UCSD-AML1 (cell line): Measurements from ENCODE around the gene FBLIM1.
A peak's percentile ranks its signal among the peaks of the same experiment; 100 is the strongest.

Source experiments
- DNase-seq: peaks from one replicate; lab custom pipeline; 2025; ENCODE audit not compliant: unreplicated experiment; lab: John Stamatoyannopoulos, UW

FBLIM1 gene

DNA sequence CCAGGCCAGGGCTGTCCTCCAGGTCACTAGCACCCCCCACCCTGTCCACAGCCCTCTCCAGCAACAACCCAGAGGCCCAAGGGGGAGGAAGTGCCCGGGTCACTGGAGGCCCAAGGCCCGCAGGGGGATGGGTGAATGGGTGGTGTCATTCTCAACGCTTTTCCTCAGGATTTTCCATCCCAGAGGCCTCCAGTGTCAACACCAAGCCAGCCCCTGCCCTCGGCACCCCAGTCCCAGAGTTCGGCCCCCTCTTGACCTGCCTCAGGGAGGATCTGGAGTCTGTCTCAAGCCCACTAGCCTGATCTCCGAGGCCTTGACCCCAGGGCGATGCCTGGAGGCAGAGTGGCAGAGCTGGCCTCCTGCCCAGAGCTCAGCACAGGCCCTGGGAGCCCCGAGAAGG lies 11.2 kb upstream of the FBLIM1 start:
- DNase-seq: no peak

DNA sequence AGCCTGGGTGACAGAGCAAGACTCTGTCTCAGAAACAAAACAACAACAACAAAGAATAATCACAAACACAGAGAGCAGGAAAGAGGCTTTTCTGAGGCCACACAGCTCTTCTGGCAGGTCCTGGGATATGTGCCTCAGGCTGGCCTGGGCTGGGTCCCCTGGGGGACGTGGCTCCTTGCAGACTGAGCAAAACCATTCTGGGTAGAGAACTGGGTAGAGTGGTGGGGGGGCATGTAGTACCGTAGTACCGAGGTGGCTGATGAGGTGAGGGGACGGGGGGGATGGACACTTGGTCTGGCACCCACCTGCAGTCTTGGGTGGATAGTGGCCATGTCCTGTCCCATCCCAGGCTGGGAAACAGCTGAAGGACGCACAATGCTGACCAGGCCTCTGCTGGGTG lies 10.3 kb upstream of the FBLIM1 start:
- DNase-seq: no peak

- no peak for DNase-seq
Measured at GRCh38 chr1:15748690-15749398, 9.8 kb upstream of the FBLIM1 start.

GRCh38 chr1:15749399-15750291 lies 8.9 kb upstream of the FBLIM1 start:
- no peak for DNase-seq

DNA sequence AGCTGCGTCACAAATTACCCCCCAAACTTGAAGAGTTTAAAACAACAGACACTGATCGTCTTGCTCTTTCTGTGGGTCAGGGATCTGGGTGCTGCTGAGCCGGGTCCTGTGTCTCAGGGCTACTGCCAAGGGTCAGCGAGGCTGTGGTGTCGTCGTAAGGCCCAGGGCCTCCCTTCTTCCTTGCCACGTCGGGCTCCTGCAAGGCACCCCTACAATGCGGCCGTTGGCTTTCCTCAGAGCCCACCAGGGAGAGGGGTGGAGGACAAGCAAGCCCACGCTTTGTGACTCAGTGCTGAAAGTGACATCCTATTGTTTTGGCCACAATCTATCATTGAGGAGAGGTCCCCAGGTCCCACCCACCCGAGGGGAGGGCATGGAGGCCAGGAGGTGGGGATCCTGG lies 7.7 kb upstream of the FBLIM1 start:
- DNase-seq: no peak

DNA sequence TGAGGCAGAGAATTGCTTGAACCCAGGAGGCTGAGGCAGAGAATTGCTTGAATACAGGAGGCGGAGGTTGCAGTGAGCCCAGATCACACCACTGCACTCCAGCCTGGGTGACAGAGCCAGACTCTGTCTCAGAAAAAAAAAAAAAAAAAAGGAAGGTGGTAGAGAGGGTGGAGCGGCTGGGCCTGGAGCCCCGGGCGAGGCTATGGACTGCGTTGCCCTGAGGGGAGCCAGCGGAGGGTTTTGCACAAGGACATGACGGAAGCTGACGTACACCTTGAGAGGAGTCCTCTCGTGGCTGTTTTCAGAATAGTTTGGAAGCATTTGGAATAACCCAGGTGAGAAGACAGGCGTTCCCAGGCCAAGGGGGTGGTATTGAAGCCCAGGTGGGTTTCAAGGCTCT lies 6.9 kb upstream of the FBLIM1 start:
- no peak for DNase-seq

GRCh38 chr1:15753776-15754175 lies 4.8 kb upstream of the FBLIM1 start:
- DNase-seq: no peak

GRCh38 chr1:15755021-15755645 lies 3.5 kb upstream of the FBLIM1 start:
- DNase-seq: no peak

DNA sequence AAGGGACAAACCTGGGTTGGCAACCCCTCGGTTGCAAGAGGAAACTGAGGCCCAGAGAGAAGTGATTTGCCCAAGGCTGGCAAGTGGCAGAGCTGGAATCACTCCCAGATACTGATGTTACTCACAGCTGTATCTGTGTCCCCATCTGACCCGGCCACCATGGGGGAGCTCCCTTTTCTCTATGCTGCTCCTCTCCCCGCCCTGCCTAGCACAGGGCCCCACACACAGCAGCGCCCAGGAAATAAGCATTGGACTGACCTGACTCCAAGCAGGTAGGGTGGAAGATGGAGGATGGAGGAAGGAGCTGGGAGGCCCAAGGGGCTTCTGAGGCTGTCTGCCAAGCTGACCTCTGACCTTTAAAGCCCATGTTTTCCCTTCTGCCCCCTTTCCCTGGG lies 3.0 kb upstream of the FBLIM1 start:
- no peak for DNase-seq

DNA sequence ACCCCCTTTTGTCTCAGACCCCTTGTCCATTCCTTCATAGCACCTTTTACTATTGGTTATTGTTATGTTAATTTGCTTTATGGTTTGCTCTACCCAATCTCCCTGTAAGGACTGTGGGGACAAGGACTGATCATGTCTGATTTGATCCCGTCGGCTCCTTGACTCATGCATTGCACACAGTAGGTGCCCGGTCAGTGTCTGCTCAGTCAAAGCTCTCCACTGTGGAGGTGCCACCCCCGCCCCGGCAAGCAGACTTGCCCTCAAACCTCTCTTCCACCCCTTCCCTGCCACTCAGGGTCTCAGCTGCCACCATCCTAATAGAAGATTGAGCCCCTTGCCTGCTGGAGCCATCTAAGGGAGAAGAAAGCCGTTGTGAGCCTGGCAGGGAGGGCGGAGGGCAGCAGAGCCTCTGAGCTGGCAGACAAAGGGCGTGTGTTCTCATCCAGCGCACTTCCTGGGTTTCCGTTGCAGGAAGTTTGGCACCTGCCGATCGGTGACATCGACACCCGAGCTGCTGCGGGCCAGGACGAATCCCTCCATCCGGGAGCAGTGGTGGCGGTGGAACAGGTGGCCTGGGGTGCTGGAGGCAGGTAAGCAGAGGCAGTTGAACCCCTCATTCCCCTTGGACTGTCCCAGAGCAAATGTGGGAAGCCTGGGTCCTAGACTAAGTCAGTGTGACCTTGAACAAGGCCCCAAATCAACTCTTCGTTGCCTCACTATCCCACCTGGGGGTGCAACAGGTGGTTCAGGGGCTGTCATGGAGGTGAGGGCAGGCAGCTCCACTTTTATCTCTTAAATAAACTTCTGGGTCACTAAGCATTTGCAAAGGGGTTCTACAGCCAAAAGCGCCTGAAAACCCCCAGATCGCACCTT lies 2.2 kb upstream of the FBLIM1 start:
- peak; percentile 22 for DNase-seq

DNA sequence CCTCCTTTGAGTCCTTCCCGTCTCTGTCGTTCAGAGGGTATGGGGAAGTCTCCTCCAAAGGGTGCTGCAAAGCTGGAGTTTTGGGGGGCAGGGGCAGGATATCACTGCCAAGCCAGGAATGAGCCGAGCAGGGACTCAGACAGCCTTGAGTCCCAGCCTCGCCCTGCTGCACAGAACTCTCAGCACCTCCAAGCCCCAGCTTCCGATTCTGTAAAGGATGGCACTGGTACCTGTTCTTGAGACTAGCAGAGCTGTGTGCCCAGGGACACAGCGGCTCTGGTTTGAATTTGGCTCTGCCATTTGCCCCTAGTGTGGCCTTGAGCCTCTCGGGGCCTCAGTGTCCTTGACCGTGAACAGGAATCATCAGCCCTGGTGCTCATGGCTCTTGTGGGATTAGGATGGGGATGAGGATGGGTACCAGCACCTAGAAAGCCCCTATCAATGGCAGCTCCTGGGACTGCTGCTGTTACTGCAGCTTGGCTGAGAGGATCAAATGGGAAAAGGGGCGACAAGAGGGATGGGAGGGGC lies 1.5 kb upstream of the FBLIM1 start:
- DNase-seq: no peak

DNA sequence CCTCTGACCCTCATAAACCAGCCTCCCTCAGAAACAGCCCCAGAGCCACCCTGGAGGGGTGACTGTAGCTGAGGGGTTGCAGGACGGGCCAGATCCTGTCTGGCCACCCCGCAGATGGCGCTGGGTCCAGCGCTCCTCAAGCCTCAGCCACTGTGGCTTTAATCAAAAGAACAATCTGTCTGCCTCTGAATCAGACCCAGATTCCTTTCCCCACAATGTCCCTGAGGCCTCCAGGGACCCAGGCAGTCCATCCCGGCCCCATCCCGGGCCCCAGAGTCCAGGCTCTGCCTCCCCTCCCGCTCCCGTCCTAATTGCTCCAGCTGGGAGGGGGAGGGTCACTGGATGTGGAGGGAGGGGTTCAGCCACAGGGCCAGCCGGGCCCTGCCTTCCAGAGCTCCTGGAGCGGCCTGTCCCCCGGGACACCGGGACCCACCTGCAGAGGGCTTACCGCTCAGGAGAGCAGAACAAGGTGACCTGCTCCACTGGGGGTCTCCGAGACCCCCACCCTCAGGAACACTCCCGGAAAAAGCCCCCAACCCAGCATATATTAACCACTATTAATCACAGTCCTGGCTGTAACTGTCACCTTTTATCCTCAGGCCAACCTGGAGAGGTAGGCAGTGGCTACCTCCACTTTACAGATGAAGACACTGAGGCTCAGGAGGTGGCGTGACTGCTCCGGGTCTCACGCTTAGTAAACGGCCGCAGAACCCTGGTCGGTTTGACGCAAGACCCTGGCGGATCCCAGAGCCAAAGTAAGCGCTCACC lies 836 bp upstream of the FBLIM1 start:
- no peak for DNase-seq

- no peak for DNase-seq
Measured at GRCh38 chr1:15758953-15759661, 512 bp downstream of the FBLIM1 start.

GRCh38 chr1:15760520-15761211 lies 2.1 kb downstream of the FBLIM1 start:
- no peak for DNase-seq

GRCh38 chr1:15761366-15762128 lies 3.0 kb downstream of the FBLIM1 start:
- DNase-seq: no peak

DNA sequence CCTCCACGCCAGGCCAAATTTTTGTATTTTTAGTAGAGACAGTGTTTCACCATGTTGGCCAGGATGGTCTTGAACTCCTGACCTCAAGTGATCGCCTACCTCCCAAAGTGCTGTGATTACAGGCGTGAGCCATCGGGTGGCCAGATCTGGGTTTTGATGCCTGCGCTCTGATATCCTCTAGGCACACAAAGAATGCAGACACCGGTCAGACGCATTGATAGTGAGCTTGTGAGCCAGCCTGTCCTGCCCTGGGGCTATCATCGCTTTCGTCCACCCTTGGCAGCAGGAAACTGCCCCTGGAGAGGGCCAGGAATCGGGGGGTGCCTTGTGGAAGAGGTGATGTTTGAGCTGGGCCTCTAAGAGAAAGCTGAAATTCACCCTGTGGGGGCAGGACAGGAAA lies 4.0 kb downstream of the FBLIM1 start:
- no peak for DNase-seq

DNA sequence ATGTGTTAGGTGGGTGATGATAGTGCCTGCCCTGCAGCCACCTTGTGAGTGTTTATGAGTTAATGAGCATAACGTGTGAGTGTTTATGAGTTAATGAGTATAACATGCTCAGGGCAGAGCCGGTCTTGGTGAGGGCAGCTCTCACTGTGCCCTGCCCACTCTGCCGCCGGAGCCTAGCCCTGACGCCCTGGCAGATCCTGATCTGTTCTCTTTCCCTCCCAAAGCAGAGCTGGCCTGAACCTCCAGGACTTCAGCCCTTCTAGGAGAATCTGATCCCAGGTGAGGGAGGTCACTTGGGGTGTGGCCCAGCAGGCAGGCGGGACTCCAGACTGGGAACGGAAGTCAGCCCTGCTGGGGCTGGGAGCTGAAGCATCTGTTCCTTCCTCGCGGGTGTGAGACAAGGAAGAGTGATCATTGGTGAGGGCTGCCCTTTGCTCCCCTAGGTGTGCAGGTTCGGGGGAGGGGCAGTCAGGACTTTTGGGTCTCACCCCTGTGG lies 5.7 kb downstream of the FBLIM1 start:
- no peak for DNase-seq

- no peak for DNase-seq
Measured at GRCh38 chr1:15764890-15765289, 6.3 kb downstream of the FBLIM1 start.
